HG03097 (cell line): ENCODE data around the gene CEACAM5.
"Not testable (repeated sequence)": the region's sequence is repeated elsewhere in the genome, so short reads cannot be mapped to it uniquely, and the experiment has no call there.

Experiments
- ATAC-seq: cut with Tn5 transposase; IDR thresholded peaks from one replicate; pipeline ENCODE4 v1.9.1; 2021; ENCODE audit not compliant: unreplicated experiment, low FRiP score

CEACAM5 gene

GRCh38 chr19:41699968-41700323 is 8.5 kb upstream of the CEACAM5 start:
- no peak for ATAC-seq

DNA sequence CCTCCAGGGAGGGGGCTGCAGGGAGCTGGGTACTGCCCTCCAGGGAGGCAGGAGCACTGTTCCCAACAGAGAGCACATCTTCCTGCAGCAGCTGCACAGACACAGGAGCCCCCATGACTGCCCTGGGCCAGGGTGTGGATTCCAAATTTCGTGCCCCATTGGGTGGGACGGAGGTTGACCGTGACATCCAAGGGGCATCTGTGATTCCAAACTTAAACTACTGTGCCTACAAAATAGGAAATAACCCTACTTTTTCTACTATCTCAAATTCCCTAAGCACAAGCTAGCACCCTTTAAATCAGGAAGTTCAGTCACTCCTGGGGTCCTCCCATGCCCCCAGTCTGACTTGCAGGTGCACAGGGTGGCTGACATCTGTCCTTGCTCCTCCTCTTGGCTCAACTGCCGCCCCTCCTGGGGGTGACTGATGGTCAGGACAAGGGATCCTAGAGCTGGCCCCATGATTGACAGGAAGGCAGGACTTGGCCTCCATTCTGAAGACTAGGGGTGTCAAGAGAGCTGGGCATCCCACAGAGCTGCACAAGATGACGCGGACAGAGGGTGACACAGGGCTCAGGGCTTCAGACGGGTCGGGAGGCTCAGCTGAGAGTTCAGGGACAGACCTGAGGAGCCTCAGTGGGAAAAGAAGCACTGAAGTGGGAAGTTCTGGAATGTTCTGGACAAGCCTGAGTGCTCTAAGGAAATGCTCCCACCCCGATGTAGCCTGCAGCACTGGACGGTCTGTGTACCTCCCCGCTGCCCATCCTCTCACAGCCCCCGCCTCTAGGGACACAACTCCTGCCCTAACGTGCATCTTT is 7.8 kb upstream of the CEACAM5 start:
- no peak for ATAC-seq

- no peak for ATAC-seq
These were observed 6.9 kb upstream of the CEACAM5 start for GRCh38 chr19:41701401-41702075.

DNA sequence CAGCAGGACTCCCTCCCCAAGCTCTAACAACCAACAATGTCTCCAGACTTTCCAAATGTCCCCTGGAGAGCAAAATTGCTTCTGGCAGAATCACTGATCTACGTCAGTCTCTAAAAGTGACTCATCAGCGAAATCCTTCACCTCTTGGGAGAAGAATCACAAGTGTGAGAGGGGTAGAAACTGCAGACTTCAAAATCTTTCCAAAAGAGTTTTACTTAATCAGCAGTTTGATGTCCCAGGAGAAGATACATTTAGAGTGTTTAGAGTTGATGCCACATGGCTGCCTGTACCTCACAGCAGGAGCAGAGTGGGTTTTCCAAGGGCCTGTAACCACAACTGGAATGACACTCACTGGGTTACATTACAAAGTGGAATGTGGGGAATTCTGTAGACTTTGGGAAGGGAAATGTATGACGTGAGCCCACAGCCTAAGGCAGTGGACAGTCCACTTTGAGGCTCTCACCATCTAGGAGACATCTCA is 6.2 kb upstream of the CEACAM5 start:
- ATAC-seq, result no peak

DNA sequence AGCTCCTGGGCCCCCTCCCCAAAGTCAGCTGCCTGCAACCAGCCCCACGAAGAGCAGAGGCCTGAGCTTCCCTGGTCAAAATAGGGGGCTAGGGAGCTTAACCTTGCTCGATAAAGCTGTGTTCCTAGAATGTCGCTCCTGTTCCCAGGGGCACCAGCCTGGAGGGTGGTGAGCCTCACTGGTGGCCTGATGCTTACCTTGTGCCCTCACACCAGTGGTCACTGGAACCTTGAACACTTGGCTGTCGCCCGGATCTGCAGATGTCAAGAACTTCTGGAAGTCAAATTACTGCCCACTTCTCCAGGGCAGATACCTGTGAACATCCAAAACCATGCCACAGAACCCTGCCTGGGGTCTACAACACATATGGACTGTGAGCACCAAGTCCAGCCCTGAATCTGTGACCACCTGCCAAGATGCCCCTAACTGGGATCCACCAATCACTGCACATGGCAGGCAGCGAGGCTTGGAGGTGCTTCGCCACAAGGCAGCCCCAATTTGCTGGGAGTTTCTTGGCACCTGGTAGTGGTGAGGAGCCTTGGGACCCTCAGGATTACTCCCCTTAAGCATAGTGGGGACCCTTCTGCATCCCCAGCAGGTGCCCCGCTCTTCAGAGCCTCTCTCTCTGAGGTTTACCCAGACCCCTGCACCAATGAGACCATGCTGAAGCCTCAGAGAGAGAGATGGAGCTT is 4.7 kb upstream of the CEACAM5 start:
- no peak for ATAC-seq

DNA sequence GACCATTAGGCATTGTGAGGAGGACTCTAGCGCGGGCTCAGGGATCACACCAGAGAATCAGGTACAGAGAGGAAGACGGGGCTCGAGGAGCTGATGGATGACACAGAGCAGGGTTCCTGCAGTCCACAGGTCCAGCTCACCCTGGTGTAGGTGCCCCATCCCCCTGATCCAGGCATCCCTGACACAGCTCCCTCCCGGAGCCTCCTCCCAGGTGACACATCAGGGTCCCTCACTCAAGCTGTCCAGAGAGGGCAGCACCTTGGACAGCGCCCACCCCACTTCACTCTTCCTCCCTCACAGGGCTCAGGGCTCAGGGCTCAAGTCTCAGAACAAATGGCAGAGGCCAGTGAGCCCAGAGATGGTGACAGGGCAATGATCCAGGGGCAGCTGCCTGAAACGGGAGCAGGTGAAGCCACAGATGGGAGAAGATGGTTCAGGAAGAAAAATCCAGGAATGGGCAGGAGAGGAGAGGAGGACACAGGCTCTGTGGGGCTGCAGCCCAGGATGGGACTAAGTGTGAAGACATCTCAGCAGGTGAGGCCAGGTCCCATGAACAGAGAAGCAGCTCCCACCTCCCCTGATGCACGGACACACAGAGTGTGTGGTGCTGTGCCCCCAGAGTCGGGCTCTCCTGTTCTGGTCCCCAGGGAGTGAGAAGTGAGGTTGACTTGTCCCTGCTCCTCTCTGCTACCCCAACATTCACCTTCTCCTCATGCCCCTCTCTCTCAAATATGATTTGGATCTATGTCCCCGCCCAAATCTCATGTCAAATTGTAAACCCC is 2.8 kb upstream of the CEACAM5 start:
- no peak for ATAC-seq

DNA sequence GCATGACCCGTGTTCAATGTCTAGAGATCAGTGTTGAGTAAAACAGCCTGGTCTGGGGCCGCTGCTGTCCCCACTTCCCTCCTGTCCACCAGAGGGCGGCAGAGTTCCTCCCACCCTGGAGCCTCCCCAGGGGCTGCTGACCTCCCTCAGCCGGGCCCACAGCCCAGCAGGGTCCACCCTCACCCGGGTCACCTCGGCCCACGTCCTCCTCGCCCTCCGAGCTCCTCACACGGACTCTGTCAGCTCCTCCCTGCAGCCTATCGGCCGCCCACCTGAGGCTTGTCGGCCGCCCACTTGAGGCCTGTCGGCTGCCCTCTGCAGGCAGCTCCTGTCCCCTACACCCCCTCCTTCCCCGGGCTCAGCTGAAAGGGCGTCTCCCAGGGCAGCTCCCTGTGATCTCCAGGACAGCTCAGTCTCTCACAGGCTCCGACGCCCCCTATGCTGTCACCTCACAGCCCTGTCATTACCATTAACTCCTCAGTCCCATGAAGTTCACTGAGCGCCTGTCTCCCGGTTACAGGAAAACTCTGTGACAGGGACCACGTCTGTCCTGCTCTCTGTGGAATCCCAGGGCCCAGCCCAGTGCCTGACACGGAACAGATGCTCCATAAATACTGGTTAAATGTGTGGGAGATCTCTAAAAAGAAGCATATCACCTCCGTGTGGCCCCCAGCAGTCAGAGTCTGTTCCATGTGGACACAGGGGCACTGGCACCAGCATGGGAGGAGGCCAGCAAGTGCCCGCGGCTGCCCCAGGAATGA is 1.5 kb upstream of the CEACAM5 start:
- ATAC-seq, result peak; percentile 65

DNA sequence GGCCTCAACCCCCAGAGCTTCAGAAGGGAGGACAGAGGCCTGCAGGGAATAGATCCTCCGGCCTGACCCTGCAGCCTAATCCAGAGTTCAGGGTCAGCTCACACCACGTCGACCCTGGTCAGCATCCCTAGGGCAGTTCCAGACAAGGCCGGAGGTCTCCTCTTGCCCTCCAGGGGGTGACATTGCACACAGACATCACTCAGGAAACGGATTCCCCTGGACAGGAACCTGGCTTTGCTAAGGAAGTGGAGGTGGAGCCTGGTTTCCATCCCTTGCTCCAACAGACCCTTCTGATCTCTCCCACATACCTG is 969 bp upstream of the CEACAM5 start:
- no peak for ATAC-seq

GRCh38 chr19:41707871-41708371 is 505 bp upstream of the CEACAM5 start:
- ATAC-seq, result no peak

- ATAC-seq, result not testable (repeated sequence)
These were observed 1.1 kb downstream of the CEACAM5 start for GRCh38 chr19:41709516-41709915.

DNA sequence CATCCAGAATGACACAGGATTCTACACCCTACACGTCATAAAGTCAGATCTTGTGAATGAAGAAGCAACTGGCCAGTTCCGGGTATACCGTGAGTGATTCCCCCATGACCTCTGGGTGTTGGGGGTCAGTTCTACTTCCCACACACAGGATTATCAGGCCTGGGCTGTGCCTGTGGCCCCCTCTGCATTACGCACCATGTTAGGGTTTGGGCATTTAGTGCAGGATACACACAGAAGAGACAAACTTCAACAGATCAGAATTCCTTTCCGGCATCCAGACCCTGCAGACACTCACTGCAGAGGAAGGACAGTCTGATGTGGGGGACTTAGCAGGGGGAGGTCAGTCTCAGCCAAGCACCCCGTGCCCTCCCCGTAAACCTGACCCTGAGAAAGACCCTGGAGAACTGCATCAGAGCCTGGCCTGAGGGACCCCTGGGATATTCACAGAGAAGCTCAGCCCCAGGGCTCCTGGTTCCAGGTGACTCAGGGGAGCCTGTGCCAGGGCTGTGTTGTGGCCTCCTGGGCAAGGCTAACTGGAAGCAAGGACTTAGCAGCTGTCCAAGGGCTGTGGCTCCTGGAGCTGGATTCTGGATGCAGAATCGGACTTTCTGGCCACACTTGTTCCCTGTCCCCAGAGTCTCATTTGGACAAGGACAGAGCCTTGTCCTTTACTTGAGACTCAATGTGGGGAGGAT is 1.7 kb downstream of the CEACAM5 start:
- ATAC-seq, result no peak

- ATAC-seq, result no peak
These were observed 3.2 kb downstream of the CEACAM5 start for GRCh38 chr19:41711376-41712261.

- no peak for ATAC-seq
These were observed 6.2 kb downstream of the CEACAM5 start for GRCh38 chr19:41714598-41714997.

DNA sequence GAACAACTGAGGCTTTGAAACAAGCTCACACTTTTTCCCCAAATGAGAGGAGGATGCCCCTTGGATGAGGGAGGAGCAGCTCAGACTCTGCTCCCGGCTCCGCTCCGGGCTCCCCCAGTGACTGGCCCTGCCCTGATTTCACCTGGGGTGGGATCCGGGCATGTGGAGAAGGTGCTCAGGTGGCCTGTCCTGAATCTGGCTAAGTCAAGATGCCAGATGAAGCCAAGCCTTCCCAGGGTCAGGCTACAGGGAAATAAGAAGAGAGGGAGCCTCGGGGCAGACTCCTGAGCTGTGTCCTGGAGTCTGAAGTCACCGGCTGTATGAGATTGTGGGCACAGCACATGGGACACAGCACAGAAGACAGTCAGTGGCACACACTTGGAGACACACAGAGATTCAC is 10.3 kb downstream of the CEACAM5 start:
- ATAC-seq, result no peak

- no peak for ATAC-seq
These were observed 11.7 kb downstream of the CEACAM5 start for GRCh38 chr19:41720103-41720502.

GRCh38 chr19:41726493-41726892 is 18.1 kb downstream of the CEACAM5 start:
- ATAC-seq, result no peak

DNA sequence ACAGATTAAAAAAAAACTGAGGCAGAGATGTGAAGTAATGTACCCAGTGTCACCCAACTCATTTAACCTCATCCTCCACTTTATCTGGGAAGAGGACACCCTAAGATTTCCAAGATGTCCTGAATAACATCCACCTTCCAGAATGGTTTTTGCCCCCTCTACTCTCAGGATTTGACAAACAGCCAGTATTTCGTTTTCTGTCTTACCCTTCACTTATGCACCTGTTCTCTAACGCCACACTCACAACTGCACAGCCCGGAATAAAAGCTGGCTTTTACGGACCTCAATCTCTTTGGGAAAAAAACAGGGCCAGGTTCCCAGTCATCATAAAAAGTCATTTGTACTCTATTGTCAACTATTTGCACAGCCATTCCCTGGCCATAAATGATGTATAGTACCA is 25.7 kb downstream of the CEACAM5 start:
- ATAC-seq, result no peak

GRCh38 chr19:41734585-41734984 is 26.2 kb downstream of the CEACAM5 start:
- no peak for ATAC-seq
